Posterior cingulate gyrus (tissue), 11 donors: ENCODE results near the gene MYLK3.
A peak's percentile ranks its signal among the peaks of the same experiment; 100 is the strongest.
"Not testable (repeated sequence)": the region's sequence is repeated elsewhere in the genome, so short reads cannot be mapped to it uniquely, and the experiment has no call there.

ENCODE experiments used
- DNase-seq, 10 donors: peaks; one replicate each; pipeline versions ENCODE4 v3.0.0 to v3.0.0-alpha.2; 2020 to 2021; ENCODE audit warnings: mixed read lengths in 3 of 10
- intact Hi-C: fragments of 100-400 bp; cut with DNase I; formaldehyde crosslinking; loops from one replicate; pipeline ENCODE4 v1.15.1; 2023

The MYLK3 gene

GRCh38 chr16:46693598-46693997 is 54.5 kb downstream of the MYLK3 start:
- intact Hi-C loops, result no loop called here
- no peak for DNase-seq

GRCh38 chr16:46691726-46692125 is 56.4 kb downstream of the MYLK3 start:
- intact Hi-C loops, result no loop called here
- no peak for DNase-seq

GRCh38 chr16:46690281-46691178 is 57.6 kb downstream of the MYLK3 start:
- peak in 1 of 10 donors; percentile 42 for DNase-seq
- intact Hi-C loops, result no loop called here

GRCh38 chr16:46689365-46690280 is 58.5 kb downstream of the MYLK3 start, which contains the start of gene ORC6:
TSS of gene ORC6 (plus strand) at chr16:46689659. CDS start at chr16:46689706, 47 bp downstream.
- peak; percentile 96 to 100 (median 98) for DNase-seq
- intact Hi-C loops, result loop anchor here (1.0 to 10.0 kb wide), 2 partner anchors 115 to 142 kb away; partner anchors contain the start of gene C16orf87

GRCh38 chr16:46688654-46689364 is 59.3 kb downstream of the MYLK3 start, which contains the start of gene VPS35:
TSS of gene VPS35 (minus strand) at chr16:46689178. CDS start at chr16:46689133, 45 bp downstream.
- DNase-seq, result peak; percentile 99 to 100 (median 100)
- intact Hi-C loops, result loop anchor here (1.0 to 10.0 kb wide), 2 partner anchors 116 to 142 kb away; partner anchors contain the start of gene C16orf87

- peak in 3 of 10 donors; percentile 17 to 84 (median 20) for DNase-seq
- intact Hi-C loops, result loop anchor here (10.0 kb wide), 1 partner anchor 117 kb away; no protein-coding TSS in a partner anchor
Observed at GRCh38 chr16:46688101-46688653, 60.0 kb downstream of the MYLK3 start.

GRCh38 chr16:46687486-46687885 is 60.7 kb downstream of the MYLK3 start:
- peak in 1 of 10 donors; percentile 66 for DNase-seq
- intact Hi-C loops, result loop anchor here (10.0 kb wide), 1 partner anchor 117 kb away; no protein-coding TSS in a partner anchor

- no peak for DNase-seq
- intact Hi-C loops, result loop anchor here (10.0 kb wide), 1 partner anchor 118 kb away; no protein-coding TSS in a partner anchor
Observed at GRCh38 chr16:46686815-46687473, 61.2 kb downstream of the MYLK3 start.

GRCh38 chr16:46681867-46682266 is 66.3 kb downstream of the MYLK3 start:
- not testable (repeated sequence) for DNase-seq
- intact Hi-C loops, result loop anchor here (10.0 kb wide), 1 partner anchor 123 kb away; no protein-coding TSS in a partner anchor

GRCh38 chr16:46677943-46678342 is 70.2 kb downstream of the MYLK3 start:
- intact Hi-C loops, DNase-seq: not testable (repeated sequence)

GRCh38 chr16:46673320-46674013 is 74.7 kb downstream of the MYLK3 start:
- DNase-seq, result peak in 4 of 10 donors; percentile 30 to 85 (median 45)
- intact Hi-C loops, result no loop called here

- intact Hi-C loops, result no loop called here
- DNase-seq, result no peak
Observed at GRCh38 chr16:46662123-46662522, 86.0 kb downstream of the MYLK3 start.

GRCh38 chr16:46658925-46659324 is 89.2 kb downstream of the MYLK3 start:
- intact Hi-C loops, result no loop called here
- peak in 4 of 10 donors; percentile 9 to 88 (median 18) for DNase-seq
